Measurements from ENCODE around the gene CCDC85B.

DNA sequence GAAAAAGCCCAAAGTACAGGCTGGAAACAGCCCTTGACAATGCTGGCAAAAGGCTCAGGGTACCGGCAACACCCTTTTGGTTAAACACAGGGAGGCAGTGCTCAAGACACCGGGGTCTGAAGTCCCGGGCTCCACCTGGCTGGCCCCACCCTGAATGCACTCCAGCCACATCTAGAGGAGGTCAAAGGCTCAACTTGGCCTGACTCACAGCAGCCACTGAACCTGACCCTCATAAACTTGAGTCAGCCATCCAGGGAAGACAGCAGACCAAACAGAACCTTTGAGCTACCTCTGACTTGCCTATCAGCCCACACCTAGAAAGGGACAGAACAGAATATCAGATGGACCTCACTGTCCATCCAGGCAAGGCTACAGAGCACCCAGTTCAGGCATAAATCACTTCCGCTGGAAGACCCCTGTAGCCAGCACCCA is 36.3 kb upstream of the CCDC85B start:
- no peak for TF ChIP-seq POLR2A (IDR thresholded peaks at IDR 0.05)
- TF ChIP-seq, protein P1, sequence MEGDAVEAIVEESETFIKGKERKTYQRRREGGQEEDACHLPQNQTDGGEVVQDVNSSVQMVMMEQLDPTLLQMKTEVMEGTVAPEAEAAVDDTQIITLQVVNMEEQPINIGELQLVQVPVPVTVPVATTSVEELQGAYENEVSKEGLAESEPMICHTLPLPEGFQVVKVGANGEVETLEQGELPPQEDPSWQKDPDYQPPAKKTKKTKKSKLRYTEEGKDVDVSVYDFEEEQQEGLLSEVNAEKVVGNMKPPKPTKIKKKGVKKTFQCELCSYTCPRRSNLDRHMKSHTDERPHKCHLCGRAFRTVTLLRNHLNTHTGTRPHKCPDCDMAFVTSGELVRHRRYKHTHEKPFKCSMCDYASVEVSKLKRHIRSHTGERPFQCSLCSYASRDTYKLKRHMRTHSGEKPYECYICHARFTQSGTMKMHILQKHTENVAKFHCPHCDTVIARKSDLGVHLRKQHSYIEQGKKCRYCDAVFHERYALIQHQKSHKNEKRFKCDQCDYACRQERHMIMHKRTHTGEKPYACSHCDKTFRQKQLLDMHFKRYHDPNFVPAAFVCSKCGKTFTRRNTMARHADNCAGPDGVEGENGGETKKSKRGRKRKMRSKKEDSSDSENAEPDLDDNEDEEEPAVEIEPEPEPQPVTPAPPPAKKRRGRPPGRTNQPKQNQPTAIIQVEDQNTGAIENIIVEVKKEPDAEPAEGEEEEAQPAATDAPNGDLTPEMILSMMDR (IDR thresholded peaks at IDR 0.05): no peak

Data from testis (tissue), 2 donors.